A673 (cell line): ENCODE results near the gene TPK1.
"Not testable (repeated sequence)": the region's sequence is repeated elsewhere in the genome, so short reads cannot be mapped to it uniquely, and the experiment has no call there.

Experiments
- CTCF ChIP-seq: fragments of 300-800, 200-600 bp; sonication (generic); conservative IDR thresholded peaks from 2 replicates; pipeline ENCODE4 v1.5.1; 2017; ENCODE audit warnings: low read depth, mild to moderate bottlenecking, antibody characterized with exemption, low read length, moderate library complexity, mixed read lengths
- EZH2 ChIP-seq: fragments of 200-600 bp; sonication (generic); IDR thresholded peaks from 2 replicates; pipeline ENCODE4 v1.6.1; 2017; ENCODE audit warnings: borderline replicate concordance, low read depth, mild to moderate bottlenecking, mixed read lengths, antibody characterized with exemption, low read length; ENCODE audit not compliant: poor library complexity, severe bottlenecking

DNA sequence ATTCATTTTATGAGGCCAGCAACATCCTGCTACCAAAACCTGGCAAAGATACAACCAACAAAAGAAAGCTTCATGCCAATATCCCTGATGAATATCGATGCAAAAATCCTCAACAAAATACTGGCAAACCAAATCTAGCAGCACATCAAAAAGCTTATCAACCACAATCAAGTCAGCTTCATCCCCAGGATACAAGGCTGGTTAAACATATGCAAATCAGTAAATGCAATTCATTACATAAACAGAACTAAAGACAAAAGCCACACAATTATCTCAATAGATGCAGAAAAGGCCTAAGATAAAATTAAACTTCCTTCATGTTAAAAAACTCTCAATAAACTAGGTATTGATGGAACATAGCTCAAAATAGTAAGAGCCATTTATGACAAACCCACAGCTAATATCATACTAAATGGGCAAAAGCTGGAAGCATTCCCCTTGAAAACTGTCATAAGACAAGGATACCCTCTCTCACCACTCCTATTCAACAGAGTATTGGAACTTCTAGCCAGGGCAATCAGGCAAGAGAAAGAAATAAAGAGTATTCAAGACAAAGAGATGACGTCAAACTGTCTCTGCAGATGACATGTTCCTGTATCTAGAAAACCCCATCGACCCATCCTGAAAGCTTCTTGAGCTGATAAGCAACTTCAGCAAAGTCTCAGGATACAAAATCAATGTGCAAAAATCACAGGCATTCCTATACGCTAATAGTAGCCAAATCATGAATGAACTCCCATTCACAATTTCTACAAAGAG, 35.0 kb downstream of the TPK1 start:
- TF ChIP-seq CTCF, EZH2: not testable (repeated sequence)
